ENCODE measurements around the gene PCDHB1. TPM values are rescaled to one million over a fixed set of nuclear protein-coding genes. Genes with fewer than 3 reads are reported as not detected.

PCDHB1 gene, protein sequence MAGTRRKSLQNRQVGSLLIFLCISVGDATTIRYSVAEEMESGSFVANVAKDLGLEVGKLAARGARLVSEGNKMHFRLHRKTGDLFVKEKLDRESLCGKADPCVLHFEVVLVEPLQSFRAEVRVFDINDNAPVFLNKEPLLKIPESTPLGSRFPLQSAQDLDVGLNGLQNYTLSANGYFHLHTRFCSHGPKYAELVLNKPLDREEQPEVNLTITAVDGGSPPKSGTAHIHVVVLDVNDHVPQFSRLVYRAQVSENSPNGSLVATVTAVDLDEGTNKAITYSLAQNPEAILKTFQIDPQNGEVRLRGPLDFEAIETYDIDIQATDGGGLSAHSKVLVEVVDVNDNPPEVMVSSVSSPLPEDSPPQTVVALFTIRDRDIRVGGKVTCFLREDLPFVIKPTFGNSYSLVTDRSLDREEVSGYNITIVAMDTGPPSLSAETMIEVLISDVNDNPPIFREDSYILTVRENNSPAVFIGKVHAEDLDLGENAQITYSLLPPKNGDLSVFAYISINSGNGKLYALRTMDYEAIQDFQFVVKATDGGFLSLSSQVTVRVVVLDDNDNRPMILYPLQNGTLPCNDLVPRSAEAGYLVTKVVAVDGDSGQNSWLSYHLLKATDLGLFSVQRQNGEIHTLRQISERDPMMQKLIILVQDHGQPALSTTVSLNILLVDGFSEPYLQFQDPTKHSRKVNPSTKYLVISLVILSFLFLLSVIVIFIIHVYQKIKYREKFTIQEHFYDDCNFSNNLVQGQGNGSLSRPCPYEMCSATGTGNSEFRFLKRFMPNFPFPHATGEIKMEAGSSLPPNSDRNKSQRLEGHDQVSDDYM
- not detected for total RNA-seq
- polyA plus RNA-seq = not detected
- 0 to 0.09 (median 0) reads per million in 6 experiments for total RNA-seq

DNA sequence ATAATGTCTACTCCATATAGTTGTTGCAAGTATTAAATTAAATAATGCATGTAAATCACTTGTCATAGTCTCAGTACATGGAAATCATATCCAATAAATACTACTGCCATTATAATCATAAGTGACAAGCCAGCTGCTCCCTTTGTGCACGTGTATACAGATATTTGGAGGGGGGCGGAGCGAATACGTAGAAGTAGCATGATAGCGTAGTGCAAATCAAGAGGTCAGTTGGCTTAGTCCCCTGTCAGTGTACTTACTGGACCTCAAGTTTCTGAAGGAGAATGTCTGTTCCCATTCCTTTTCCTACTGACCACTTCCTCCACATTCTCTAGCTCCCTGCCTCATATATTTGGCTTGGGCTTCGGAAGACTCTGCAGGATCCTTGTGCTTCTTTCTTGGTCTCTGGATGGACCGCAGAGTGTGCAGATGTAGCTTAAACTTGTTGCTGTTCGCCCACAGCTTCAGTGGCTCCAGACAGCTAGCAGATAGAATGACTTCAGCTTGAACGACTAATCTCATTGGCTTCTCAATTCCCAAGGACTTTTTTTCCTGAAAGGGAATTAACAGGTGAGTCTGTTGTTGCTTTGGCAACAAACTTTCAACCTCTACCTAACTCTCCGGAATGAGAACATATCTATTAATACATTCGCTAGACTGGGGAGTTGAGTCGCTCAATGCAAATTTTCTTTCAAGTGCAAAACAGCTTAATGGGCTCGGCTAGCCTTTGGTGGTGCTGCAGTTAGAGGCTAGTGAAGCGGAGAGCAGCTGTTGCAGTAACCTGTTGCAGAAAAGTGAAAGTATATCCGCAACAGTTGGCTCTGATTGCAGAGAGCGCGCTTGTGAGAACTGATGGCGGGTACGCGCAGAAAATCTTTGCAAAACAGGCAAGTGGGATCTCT, at the start of gene PCDHB1:
Gene PCDHB1, plus strand, starts transcription at position 753 of the 899 bp plus-strand sequence. Its CDS starts 97 bp downstream, at position 850.
- POLR2A ChIA-PET = no interaction called here
- ATAC-seq (no peak), DNase-seq (no peak)
- H3K4me1 Mint-ChIP-seq = peaks cover 3 to 15% (median 5%) of the 10 kb centered on the region in 4 donors
- peaks cover 32 to 80% (median 41%) of the 10 kb centered on the region in 5 donors for H3K27me3 Mint-ChIP-seq
- peaks cover 4 to 38% (median 5%) of the 10 kb centered on the region in 3 donors for H3K36me3 Mint-ChIP-seq
- H3K9me3 Mint-ChIP-seq = peaks cover 0 to 38% (median 27%) of the 10 kb centered on the region in 9 donors
- peak within 1 kb of the TSS; percentile 62 to 89 (median 78) for H3K4me3 Mint-ChIP-seq
- peak within 1 kb of the TSS in 1 of 10 donors; percentile 19 for H3K27ac Mint-ChIP-seq

DNA sequence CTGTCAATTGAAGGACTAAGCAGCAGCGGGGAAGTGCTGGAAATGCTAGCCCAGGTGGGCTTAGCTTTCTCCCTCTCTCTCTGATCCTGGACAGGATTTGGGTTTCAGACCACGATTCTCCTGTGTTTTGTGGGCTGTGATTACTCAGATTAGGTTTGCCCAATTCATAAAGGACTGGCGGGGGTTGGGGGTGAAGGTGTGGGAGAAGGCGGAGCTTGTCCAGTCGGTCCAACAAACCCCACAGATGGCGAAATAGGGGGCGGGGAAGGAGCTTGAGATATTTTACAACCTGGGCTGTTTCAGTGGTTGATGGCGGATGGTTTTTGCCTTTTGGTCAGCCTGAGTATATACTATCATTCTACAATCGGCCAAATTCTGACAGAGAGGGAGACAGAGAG, 49.7 kb upstream of the PCDHB1 start:
- H3K4me1 Mint-ChIP-seq = peaks cover 5 to 16% (median 9%) of the 10 kb centered on the region in 4 donors
- peak overlapping the region in 1 of 10 donors; percentile 59 for H3K27ac Mint-ChIP-seq
- H3K9me3 Mint-ChIP-seq = peaks cover 0 to 6% (median 2%) of the 10 kb centered on the region in 9 donors
- H3K4me3 Mint-ChIP-seq = peak overlapping the region in 8 of 10 donors; percentile 12 to 67 (median 44)
- ATAC-seq (no peak), DNase-seq (no peak)
- H3K27me3 Mint-ChIP-seq = peaks cover 28 to 63% (median 39%) of the 10 kb centered on the region in 5 donors
- H3K36me3 Mint-ChIP-seq = peaks cover 0 to 3% (median 0%) of the 10 kb centered on the region in 3 donors
- POLR2A ChIA-PET = no interaction called here

DNA sequence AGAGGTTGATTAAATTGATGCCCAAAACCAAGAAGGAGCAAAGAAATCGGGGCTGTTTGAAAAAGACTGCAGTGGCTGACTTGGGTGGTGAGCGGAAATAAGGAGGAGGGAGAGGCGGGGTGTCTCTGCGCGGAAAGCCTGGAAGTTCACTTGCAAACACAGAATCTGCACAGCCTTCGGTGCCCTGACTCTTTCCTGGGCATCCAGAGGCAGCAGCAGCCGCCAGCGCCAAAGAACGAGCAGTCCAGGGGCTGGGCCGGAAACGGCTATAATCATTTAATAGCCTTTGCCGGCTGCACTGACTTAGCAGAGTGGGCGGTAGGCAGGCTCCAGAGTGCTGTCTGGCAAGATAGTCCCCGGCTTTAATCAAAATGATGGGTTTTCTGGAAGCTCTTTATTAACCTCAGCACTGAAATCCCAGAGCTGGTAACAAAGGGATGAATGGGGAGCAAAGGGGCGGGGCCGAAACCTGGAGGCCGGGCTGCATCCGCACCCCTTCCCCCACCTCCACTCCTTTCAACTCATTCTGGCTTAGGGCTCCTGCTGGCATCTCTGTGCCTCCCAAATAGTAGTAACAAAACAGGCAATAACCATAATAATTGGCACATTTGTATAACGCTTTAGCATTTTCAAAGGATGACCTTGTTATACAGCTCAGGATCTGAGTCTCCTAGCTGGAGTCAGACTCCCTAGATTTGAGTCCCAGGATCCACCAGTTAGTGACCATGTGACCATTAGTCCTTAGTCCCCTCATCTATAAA, 49.1 kb upstream of the PCDHB1 start:
- POLR2A ChIA-PET = no interaction called here
- H3K27me3 Mint-ChIP-seq = peaks cover 30 to 69% (median 45%) of the 10 kb centered on the region in 5 donors

DNA sequence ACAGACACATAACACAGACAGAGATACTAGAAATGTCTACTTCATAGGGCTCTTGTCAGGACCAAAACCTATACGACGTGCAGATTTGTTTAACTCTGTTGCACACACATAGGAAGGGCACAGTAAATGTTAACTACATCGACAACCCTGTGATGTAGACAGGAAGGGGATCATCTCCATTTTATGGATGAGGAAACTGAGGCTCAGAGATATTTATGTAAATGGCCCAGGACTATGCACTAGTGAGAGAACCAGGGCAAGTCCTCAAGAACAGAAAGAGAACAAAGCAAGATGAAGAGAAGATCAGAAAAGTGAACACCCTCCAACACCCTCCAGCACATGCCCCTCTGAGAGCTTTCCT, 48.6 kb upstream of the PCDHB1 start:
- no peak for DNase-seq
- no peak overlapping the region for H3K4me3 Mint-ChIP-seq
- ATAC-seq = no peak
- peaks cover 0 to 7% (median 0%) of the 10 kb centered on the region in 3 donors for H3K36me3 Mint-ChIP-seq
- H3K9me3 Mint-ChIP-seq = peaks cover 0 to 12% (median 2%) of the 10 kb centered on the region in 9 donors
- no peak overlapping the region for H3K27ac Mint-ChIP-seq
- peaks cover 5 to 16% (median 9%) of the 10 kb centered on the region in 4 donors for H3K4me1 Mint-ChIP-seq
- POLR2A ChIA-PET = no interaction called here
- H3K27me3 Mint-ChIP-seq = peaks cover 30 to 75% (median 47%) of the 10 kb centered on the region in 5 donors

More for the DNA sequence above, 49.1 kb upstream of the PCDHB1 start:
- Mint-ChIP-seq H3K4me1 (peaks cover 5 to 16% (median 9%) of the 10 kb centered on the region in 4 donors), H3K27ac (peak overlapping the region in 1 of 10 donors; percentile 59), H3K36me3 (peaks cover 0 to 7% (median 0%) of the 10 kb centered on the region in 3 donors), H3K9me3 (peaks cover 0 to 11% (median 3%) of the 10 kb centered on the region in 9 donors), H3K4me3 (peak overlapping the region in 8 of 10 donors; percentile 12 to 67 (median 44))
- no peak for ATAC-seq
- no peak for DNase-seq

DNA sequence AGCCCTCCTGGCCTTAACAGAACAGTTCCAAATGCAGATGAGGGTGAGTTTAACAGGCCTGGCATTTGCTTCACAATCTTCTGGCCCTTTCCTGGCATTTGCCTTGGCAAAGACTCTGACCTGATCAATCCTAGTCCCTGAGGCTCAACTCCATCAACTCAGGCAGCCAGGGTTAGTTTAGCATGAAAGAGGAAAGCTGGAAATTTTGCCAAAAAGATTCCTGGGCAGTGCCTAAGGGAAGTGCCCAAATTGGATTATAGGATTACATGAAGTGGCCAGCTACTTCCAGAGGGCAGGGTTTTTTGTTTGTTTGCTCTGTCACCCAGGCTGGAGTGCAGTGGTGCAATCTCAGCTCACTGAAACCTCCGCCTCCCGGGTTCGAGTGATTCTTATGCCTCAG, 48.1 kb upstream of the PCDHB1 start:
- ATAC-seq = no peak
- peaks cover 0 to 7% (median 0%) of the 10 kb centered on the region in 3 donors for H3K36me3 Mint-ChIP-seq
- peaks cover 5 to 16% (median 9%) of the 10 kb centered on the region in 4 donors for H3K4me1 Mint-ChIP-seq
- peaks cover 0 to 12% (median 2%) of the 10 kb centered on the region in 9 donors for H3K9me3 Mint-ChIP-seq
- DNase-seq = no peak
- H3K27ac Mint-ChIP-seq = no peak overlapping the region
- POLR2A ChIA-PET = no interaction called here
- peaks cover 30 to 79% (median 47%) of the 10 kb centered on the region in 5 donors for H3K27me3 Mint-ChIP-seq
- no peak overlapping the region for H3K4me3 Mint-ChIP-seq

DNA sequence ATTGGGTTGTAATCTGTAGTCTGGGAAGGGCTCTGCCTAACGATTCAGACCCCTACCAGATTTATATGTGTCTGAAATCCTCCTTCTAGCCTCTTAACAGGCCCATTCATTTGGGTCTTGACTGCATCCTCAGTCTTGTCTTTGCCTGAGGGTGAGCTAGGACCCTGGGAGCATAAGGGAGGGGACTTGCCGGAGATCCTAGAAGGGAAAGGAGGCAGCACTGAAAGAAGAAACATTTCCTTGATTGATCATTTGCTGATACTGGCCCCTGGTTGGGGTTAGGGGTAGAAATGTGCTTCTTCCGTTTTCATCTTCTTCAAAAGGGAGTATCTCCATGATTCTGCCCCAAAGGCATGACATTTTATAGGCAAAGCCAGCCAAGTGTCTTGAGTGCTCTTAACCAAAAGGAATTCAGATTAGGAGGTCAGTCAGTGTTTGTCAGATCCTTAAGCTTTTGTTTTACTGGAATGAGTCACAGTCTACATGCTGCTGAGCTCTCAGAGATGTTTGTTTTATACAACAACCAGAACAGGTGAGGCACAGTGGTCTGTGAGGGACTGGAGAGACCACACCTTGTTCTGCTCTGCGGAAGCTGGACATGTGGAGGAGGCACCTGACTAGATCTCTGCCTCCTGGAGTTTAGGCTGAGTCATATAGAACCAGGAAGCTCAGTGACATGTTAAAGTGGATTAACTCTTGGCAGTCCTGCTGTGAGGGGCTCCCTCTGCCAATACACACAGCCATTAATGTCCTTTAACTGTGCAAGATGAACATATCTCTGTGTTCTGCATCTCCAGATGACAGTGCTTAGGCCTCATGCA, 47.2 kb upstream of the PCDHB1 start:
- Mint-ChIP-seq H3K9me3 (peaks cover 0 to 12% (median 2%) of the 10 kb centered on the region in 9 donors), H3K27ac (no peak overlapping the region), H3K27me3 (peaks cover 30 to 83% (median 47%) of the 10 kb centered on the region in 5 donors), H3K4me3 (no peak overlapping the region), H3K36me3 (peaks cover 0 to 7% (median 0%) of the 10 kb centered on the region in 3 donors), H3K4me1 (peaks cover 5 to 16% (median 9%) of the 10 kb centered on the region in 4 donors)
- ATAC-seq = no peak
- POLR2A ChIA-PET = no interaction called here
- DNase-seq = no peak

DNA sequence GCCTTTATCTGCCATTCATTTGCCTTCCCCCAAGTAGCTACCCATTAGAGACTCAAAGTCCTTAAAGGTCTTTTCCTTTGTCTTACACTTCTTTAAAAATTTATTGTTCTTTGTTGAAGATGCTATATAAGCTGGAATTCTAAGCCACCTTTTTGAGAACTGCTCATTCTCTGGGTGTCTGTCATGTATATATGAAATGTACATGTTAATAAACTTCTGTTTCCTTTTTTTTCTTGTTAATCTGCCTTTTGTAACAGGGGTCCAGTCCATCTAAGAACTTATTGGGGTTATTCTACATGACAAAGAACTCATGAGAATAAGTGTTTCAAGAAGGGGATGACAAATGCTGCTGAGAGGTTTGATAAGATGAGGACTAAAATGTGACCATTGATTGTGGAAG, 43.4 kb upstream of the PCDHB1 start:
- POLR2A ChIA-PET = no interaction called here
- no peak overlapping the region for H3K27ac Mint-ChIP-seq
- no peak for ATAC-seq
- DNase-seq = no peak
- H3K4me1 Mint-ChIP-seq = peaks cover 0 to 3% (median 0%) of the 10 kb centered on the region in 4 donors
- peaks cover 0 to 12% (median 6%) of the 10 kb centered on the region in 9 donors for H3K9me3 Mint-ChIP-seq
- H3K36me3 Mint-ChIP-seq = peaks cover 0 to 4% (median 0%) of the 10 kb centered on the region in 3 donors
- H3K4me3 Mint-ChIP-seq = no peak overlapping the region
- peaks cover 14 to 61% (median 26%) of the 10 kb centered on the region in 5 donors for H3K27me3 Mint-ChIP-seq

DNA sequence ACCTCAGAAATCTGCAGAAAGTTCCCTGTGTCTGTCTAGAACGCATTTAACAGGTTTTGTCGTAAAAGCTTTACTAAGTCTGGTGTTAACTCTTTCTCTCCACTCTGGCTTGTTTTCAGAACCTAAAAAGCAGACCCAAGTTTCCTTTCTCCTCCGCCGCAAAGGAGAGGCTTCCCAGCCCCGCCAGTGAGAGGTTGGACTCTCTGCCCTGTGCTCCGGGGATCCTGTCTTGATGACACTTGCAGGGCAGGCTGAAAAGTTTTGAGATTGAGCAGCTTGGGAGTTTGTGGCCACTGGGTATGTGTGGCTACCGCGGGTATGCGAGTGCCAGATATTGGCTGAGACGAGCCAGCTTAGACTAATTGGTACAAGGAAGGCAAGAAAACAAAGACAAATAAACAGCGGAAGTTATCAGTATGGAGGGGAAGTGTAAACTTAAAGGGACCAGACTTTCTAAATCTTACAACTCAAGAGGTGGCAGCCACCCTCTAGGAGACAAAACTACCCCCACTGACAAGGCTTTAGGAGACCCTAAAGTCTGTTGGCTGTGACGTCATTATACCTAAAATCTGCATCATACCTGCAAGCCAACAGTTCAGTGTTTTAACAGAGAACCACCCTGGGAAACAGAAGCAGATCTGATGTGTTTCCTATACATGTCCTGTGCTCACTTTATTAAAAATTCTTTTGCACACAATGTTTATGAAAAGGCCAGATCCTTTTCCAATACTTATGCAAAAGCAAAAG, 41.0 kb upstream of the PCDHB1 start:
- no peak for DNase-seq
- ATAC-seq = no peak
- Mint-ChIP-seq H3K9me3 (peaks cover 0 to 12% (median 6%) of the 10 kb centered on the region in 9 donors), H3K27me3 (peaks cover 8 to 39% (median 18%) of the 10 kb centered on the region in 5 donors), H3K36me3 (peaks cover 0 to 4% (median 0%) of the 10 kb centered on the region in 3 donors), H3K4me3 (no peak overlapping the region), H3K4me1 (peaks cover 0 to 3% (median 0%) of the 10 kb centered on the region in 4 donors), H3K27ac (no peak overlapping the region)
- POLR2A ChIA-PET = no interaction called here

DNA sequence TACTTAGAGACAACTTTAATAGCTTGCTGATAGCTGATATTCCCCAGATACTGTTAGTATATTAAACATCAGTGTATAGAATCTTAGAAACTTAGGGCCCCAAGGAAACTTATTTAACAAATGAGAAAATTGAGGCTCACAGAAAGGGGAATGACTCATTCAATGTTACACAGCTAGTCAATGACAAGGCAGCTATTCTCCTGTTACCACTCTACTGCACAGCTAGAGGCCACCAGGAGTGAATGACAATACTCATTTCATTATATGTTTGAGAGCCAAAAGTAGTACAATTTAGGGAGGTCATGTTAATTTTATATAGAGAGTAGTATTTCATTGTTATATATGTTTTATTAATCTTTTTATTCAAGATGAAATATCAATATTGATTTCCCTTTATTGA, 33.2 kb upstream of the PCDHB1 start:
- Mint-ChIP-seq H3K36me3 (no peaks in the 10 kb centered on the region), H3K27me3 (peaks cover 0 to 4% (median 0%) of the 10 kb centered on the region in 5 donors), H3K27ac (no peak overlapping the region), H3K4me3 (no peak overlapping the region), H3K4me1 (no peaks in the 10 kb centered on the region), H3K9me3 (peaks cover 0 to 9% (median 0%) of the 10 kb centered on the region in 9 donors)
- POLR2A ChIA-PET = no interaction called here
- ATAC-seq (no peak), DNase-seq (no peak)

DNA sequence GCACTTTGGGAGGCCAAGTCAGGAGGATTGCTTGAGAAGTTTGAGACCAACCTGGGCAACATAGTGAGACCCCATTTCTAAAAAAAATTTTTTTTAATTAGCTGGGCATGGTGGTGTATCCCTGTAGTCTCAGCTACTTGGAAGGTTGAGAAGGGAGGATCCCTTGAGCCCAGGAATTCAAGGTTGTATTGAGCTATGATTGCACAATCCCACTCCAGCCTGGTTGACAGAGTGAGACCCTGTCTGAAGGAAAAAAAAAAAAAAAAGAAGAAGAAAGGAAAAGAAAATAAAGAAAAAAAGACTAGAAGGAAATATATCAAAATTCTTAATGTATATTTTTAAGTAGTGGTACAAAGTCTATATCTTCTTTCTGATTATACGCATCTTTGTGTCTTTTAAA, 28.8 kb upstream of the PCDHB1 start:
- Mint-ChIP-seq H3K4me1 (no peaks in the 10 kb centered on the region), H3K4me3 (no peak overlapping the region), H3K36me3 (peaks cover 0 to 6% (median 0%) of the 10 kb centered on the region in 3 donors), H3K27me3 (peaks cover 0 to 4% (median 0%) of the 10 kb centered on the region in 5 donors), H3K9me3 (peaks cover 0 to 22% (median 6%) of the 10 kb centered on the region in 9 donors), H3K27ac (no peak overlapping the region)
- POLR2A ChIA-PET = no interaction called here
- ATAC-seq = no peak
- DNase-seq = no peak

Data from naive thymus-derived CD8-positive, alpha-beta T cell (primary cell).